Activated CD4-positive, alpha-beta T cell treated with anti-CD3 and anti-CD28 coated beads, Interleukin-2, amount 10 ng/mL, durations not matched to agents 7 days and 5 days (primary cell): ENCODE data around the gene CSNK1G2. TPM values are rescaled to one million over a fixed set of nuclear protein-coding genes. Genes with fewer than 3 reads are reported as not detected.

Source experiments
- CTCF ChIA-PET: fragments of 350-600 bp; sonication (Branson Sonifier 250); formaldehyde crosslinking; loops from one replicate; lab custom pipeline; 2021; ENCODE audit warnings: antibody characterized with exemption; lab: Charles Lee
- POLR2A ChIA-PET: fragments of 350-600 bp; sonication (Branson Sonifier 250); formaldehyde crosslinking; loops from one replicate; lab custom pipeline; 2021; ENCODE audit warnings: antibody characterized with exemption; lab: Charles Lee
- DNase-seq: peaks from one replicate; pipeline ENCODE4 v3.0.0-alpha.2; 2020
- H3K27ac Mint-ChIP-seq: one replicate; pipeline ENCODE4 v1.8.0; 2021; ENCODE audit warnings: mild to moderate bottlenecking, moderate library complexity, mixed read lengths
- H3K27me3 Mint-ChIP-seq: one replicate; pipeline ENCODE4 v1.8.0; 2021; ENCODE audit warnings: mixed read lengths
- H3K36me3 Mint-ChIP-seq: one replicate; pipeline ENCODE4 v1.8.0; 2021; ENCODE audit warnings: low read depth, mixed read lengths
- H3K4me1 Mint-ChIP-seq: one replicate; pipeline ENCODE4 v1.8.0; 2021; ENCODE audit warnings: mixed read lengths
- H3K4me3 Mint-ChIP-seq: one replicate; pipeline ENCODE4 v1.8.0; 2021; ENCODE audit warnings: mild to moderate bottlenecking, moderate library complexity, mixed read lengths
- H3K9me3 Mint-ChIP-seq: one replicate; pipeline ENCODE4 v1.8.0; 2021; ENCODE audit warnings: mixed read lengths
- total RNA-seq, 2 experiments: library from RNA; stranded (reverse); gene quantifications; one replicate each; pipeline ENCODE4 v1.2.3, GENCODE V29; 2021

CSNK1G2 gene
- total RNA-seq, 2 experiments from 2014 or later: 112 to 119 TPM

- Mint-ChIP-seq H3K4me3 (no peak overlapping the region), H3K36me3 (peaks cover 5% of the 10 kb centered on the region), H3K4me1 (peaks cover 18% of the 10 kb centered on the region), H3K9me3 (no peaks in the 10 kb centered on the region), H3K27me3 (no peaks in the 10 kb centered on the region), H3K27ac (peak overlapping the region; percentile 25)
- ChIA-PET POLR2A (no interaction called here), CTCF (interaction anchor here (1.4 kb wide), 1 partner anchor 14 kb away, joined by 3 read pairs; no protein-coding TSS in a partner anchor)
- DNase-seq: no peak
Observed at GRCh38 chr19:1921825-1922224, 19.1 kb upstream of the CSNK1G2 start.

DNA sequence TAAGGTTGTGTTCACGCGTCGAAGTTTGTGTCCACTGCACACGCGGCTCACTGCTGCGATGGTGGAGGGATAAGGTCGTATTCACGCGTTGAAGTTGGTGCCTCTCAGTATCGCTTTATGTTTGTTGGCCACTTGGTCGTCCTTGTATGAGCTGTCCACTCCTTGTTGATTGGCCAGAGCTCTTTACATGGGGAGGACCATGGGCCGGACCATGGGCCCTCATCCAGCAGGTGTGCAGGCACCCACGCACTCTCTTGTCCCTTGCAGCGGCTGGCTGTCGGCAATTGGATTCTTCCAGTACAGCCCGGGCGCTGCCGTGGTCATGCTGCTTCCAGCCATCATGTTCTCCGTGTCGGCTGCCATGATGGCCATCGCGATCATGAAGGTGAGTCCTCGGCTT lies 18.2 kb upstream of the CSNK1G2 start:
- H3K36me3 Mint-ChIP-seq: peaks cover 8% of the 10 kb centered on the region
- H3K27me3 Mint-ChIP-seq: no peaks in the 10 kb centered on the region
- peak overlapping the region; percentile 83 for H3K27ac Mint-ChIP-seq
- H3K4me1 Mint-ChIP-seq: peaks cover 24% of the 10 kb centered on the region
- no peak for DNase-seq
- no peaks in the 10 kb centered on the region for H3K9me3 Mint-ChIP-seq
- H3K4me3 Mint-ChIP-seq: no peak overlapping the region
- ChIA-PET POLR2A (no interaction called here), CTCF (interaction anchor here (1.1 kb wide), 1 partner anchor 23 kb away, joined by 3 read pairs; no protein-coding TSS in a partner anchor)

- Mint-ChIP-seq H3K4me1 (peaks cover 29% of the 10 kb centered on the region), H3K27ac (peak overlapping the region; percentile 83), H3K36me3 (peaks cover 10% of the 10 kb centered on the region), H3K27me3 (no peaks in the 10 kb centered on the region), H3K4me3 (no peak overlapping the region), H3K9me3 (no peaks in the 10 kb centered on the region)
- POLR2A ChIA-PET: no interaction called here
- CTCF ChIA-PET: interaction anchor here (0.6 to 1.6 kb wide), 4 partner anchors 9 to 369 kb away, joined by 3 to 5 read pairs (median 4); no protein-coding TSS in a partner anchor
- DNase-seq: peak; percentile 56
Observed at GRCh38 chr19:1923319-1923718, 17.7 kb upstream of the CSNK1G2 start.

GRCh38 chr19:1924320-1924961 lies 16.5 kb upstream of the CSNK1G2 start:
- ChIA-PET CTCF (interaction anchor here (1.6 kb wide), 1 partner anchor 8 kb away, joined by 5 read pairs; no protein-coding TSS in a partner anchor), POLR2A (no interaction called here)
- DNase-seq: no peak
- Mint-ChIP-seq H3K27me3 (no peaks in the 10 kb centered on the region), H3K4me1 (peaks cover 38% of the 10 kb centered on the region), H3K27ac (no peak overlapping the region), H3K4me3 (no peak overlapping the region), H3K36me3 (peaks cover 10% of the 10 kb centered on the region), H3K9me3 (no peaks in the 10 kb centered on the region)

- no peak overlapping the region for H3K4me3 Mint-ChIP-seq
- POLR2A ChIA-PET: no interaction called here
- peaks cover 44% of the 10 kb centered on the region for H3K4me1 Mint-ChIP-seq
- CTCF ChIA-PET: no interaction called here
- peaks cover 8% of the 10 kb centered on the region for H3K36me3 Mint-ChIP-seq
- DNase-seq: no peak
- no peaks in the 10 kb centered on the region for H3K9me3 Mint-ChIP-seq
- H3K27me3 Mint-ChIP-seq: peaks cover 3% of the 10 kb centered on the region
- no peak overlapping the region for H3K27ac Mint-ChIP-seq
Observed at GRCh38 chr19:1925544-1925943, 15.4 kb upstream of the CSNK1G2 start.

- H3K36me3 Mint-ChIP-seq: peaks cover 12% of the 10 kb centered on the region
- peak; percentile 83 for DNase-seq
- H3K9me3 Mint-ChIP-seq: peaks cover 7% of the 10 kb centered on the region
- peak overlapping the region; percentile 60 for H3K27ac Mint-ChIP-seq
- peaks cover 3% of the 10 kb centered on the region for H3K27me3 Mint-ChIP-seq
- H3K4me3 Mint-ChIP-seq: peak overlapping the region; percentile 70
- ChIA-PET CTCF (interaction anchor here (0.7 to 1.4 kb wide), 3 partner anchors 14 to 123 kb away, joined by 3 to 4 read pairs (median 3); no protein-coding TSS in a partner anchor), POLR2A (no interaction called here)
- H3K4me1 Mint-ChIP-seq: peaks cover 30% of the 10 kb centered on the region
Observed at GRCh38 chr19:1929021-1929742, 11.8 kb upstream of the CSNK1G2 start.

- POLR2A ChIA-PET: no interaction called here
- CTCF ChIA-PET: no interaction called here
- Mint-ChIP-seq H3K27ac (no peak overlapping the region), H3K36me3 (peaks cover 18% of the 10 kb centered on the region), H3K27me3 (peaks cover 3% of the 10 kb centered on the region), H3K4me1 (peaks cover 38% of the 10 kb centered on the region), H3K4me3 (no peak overlapping the region), H3K9me3 (peaks cover 10% of the 10 kb centered on the region)
- no peak for DNase-seq
Observed at GRCh38 chr19:1931445-1931844, 9.5 kb upstream of the CSNK1G2 start.

GRCh38 chr19:1932395-1932794 lies 8.6 kb upstream of the CSNK1G2 start:
- Mint-ChIP-seq H3K4me3 (no peak overlapping the region), H3K27ac (no peak overlapping the region), H3K9me3 (peaks cover 10% of the 10 kb centered on the region), H3K36me3 (peaks cover 21% of the 10 kb centered on the region), H3K27me3 (peaks cover 3% of the 10 kb centered on the region), H3K4me1 (peaks cover 40% of the 10 kb centered on the region)
- DNase-seq: no peak
- POLR2A ChIA-PET: no interaction called here
- CTCF ChIA-PET: interaction anchor here (0.6 to 1.4 kb wide), 4 partner anchors 8 to 138 kb away, joined by 3 to 5 read pairs (median 4); no protein-coding TSS in a partner anchor

DNA sequence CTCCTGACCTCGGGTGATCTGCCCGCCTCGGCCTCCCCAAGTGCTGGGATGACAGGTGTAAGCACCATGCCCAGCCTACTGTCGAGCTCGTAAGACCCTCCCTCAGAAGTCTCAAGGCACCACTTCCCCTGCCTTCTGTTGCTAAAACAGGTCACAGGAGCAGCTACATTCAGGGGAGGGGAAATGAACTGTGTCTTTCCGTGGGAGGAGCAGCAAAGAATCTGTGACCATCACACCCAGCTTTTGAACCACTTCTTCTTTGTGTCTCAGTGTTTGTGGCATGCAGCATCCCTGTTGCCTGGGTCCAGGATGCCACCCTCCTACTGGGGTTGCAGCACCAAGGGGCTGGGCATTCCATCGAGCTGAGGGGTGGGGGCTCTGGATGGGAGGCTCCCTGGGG lies 7.7 kb upstream of the CSNK1G2 start:
- Mint-ChIP-seq H3K9me3 (peaks cover 10% of the 10 kb centered on the region), H3K27ac (no peak overlapping the region)
- CTCF ChIA-PET: interaction anchor here (0.9 to 1.4 kb wide), 3 partner anchors 9 to 49 kb away, joined by 4 to 5 read pairs (median 4); no protein-coding TSS in a partner anchor

DNA sequence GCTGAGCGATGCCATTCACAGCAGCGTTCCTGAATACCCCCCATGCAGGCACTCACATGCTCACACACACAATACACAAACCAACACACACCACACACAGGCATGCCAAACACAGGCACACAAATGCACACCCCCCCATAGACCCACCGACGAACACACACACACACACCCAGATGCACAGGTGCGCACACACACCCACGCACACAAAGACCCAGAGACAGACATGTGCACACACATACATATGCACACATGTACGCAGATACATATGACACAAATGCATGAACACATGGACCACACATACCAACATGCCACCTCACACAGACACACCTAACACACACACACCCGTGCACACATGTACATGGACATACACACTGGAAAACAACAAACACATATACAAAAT lies 7.0 kb upstream of the CSNK1G2 start:
- peaks cover 3% of the 10 kb centered on the region for H3K27me3 Mint-ChIP-seq
- ChIA-PET POLR2A (no interaction called here), CTCF (interaction anchor here (1.2 to 1.4 kb wide), 2 partner anchors 30 to 49 kb away, joined by 3 to 4 read pairs; no protein-coding TSS in a partner anchor)

More for the DNA sequence above, 7.7 kb upstream of the CSNK1G2 start:
- Mint-ChIP-seq H3K36me3 (peaks cover 17% of the 10 kb centered on the region), H3K4me3 (no peak overlapping the region), H3K27me3 (peaks cover 3% of the 10 kb centered on the region), H3K4me1 (peaks cover 33% of the 10 kb centered on the region)
- DNase-seq: no peak
- POLR2A ChIA-PET: no interaction called here

GRCh38 chr19:1935484-1936208 lies 5.3 kb upstream of the CSNK1G2 start:
- ChIA-PET POLR2A (no interaction called here), CTCF (interaction anchor here (1.2 kb wide), 1 partner anchor 211 kb away, joined by 3 read pairs; no protein-coding TSS in a partner anchor)
- peak; percentile 37 for DNase-seq
- peaks cover 10% of the 10 kb centered on the region for H3K9me3 Mint-ChIP-seq
- peaks cover 29% of the 10 kb centered on the region for H3K4me1 Mint-ChIP-seq
- no peaks in the 10 kb centered on the region for H3K27me3 Mint-ChIP-seq
- peaks cover 18% of the 10 kb centered on the region for H3K36me3 Mint-ChIP-seq
- H3K4me3 Mint-ChIP-seq: no peak overlapping the region
- peak overlapping the region; percentile 4 for H3K27ac Mint-ChIP-seq

More for the DNA sequence above, 7.0 kb upstream of the CSNK1G2 start:
- no peak overlapping the region for H3K27ac Mint-ChIP-seq
- peaks cover 17% of the 10 kb centered on the region for H3K36me3 Mint-ChIP-seq
- no peak overlapping the region for H3K4me3 Mint-ChIP-seq
- DNase-seq: no peak
- H3K4me1 Mint-ChIP-seq: peaks cover 28% of the 10 kb centered on the region
- H3K9me3 Mint-ChIP-seq: peaks cover 10% of the 10 kb centered on the region

DNA sequence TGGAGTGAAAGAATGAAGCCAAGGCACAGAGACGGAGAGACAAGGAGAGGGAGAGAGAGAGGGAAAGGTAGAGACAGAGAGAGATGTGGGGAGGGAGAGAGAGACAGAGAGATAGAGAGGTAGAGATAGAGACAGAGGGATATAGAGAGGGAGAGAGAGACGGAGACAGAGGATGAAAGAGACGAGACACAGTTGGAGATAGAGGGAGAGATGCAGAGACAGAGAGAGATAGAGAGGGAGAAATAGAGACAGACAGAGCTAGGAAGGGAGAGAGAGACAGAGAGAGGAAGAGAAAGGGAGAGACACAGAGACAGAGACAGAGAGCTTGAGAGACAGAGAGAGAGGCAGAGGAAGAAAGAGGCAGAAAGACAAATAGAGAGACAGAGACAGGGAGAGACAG lies 4.5 kb upstream of the CSNK1G2 start:
- peak overlapping the region; percentile 54 for H3K27ac Mint-ChIP-seq
- ChIA-PET POLR2A (no interaction called here), CTCF (interaction anchor here (1.2 kb wide), 1 partner anchor 210 kb away, joined by 3 read pairs; no protein-coding TSS in a partner anchor)
- H3K36me3 Mint-ChIP-seq: peaks cover 18% of the 10 kb centered on the region
- H3K27me3 Mint-ChIP-seq: no peaks in the 10 kb centered on the region
- DNase-seq: no peak
- H3K4me1 Mint-ChIP-seq: peaks cover 29% of the 10 kb centered on the region
- H3K4me3 Mint-ChIP-seq: no peak overlapping the region
- peaks cover 10% of the 10 kb centered on the region for H3K9me3 Mint-ChIP-seq
